ENCODE measurements around the gene TRMT44. TPM values are rescaled to one million over a fixed set of nuclear protein-coding genes. Genes with fewer than 3 reads are reported as not detected.

TRMT44 gene
- total RNA-seq, 1 donor = 21.7 TPM

- H3K9me3 ChIP-seq (ENCODE audit: low read depth, low read length) = no peaks in the 10 kb centered on the region
- H2AFZ ChIP-seq (ENCODE audit: low read length) = no peak overlapping the region
- peaks cover 5% of the 10 kb centered on the region for H3K27me3 ChIP-seq (ENCODE audit: insufficient read depth, low read length)
- H3K36me3 ChIP-seq (ENCODE audit: insufficient read depth, low read length) = no peaks in the 10 kb centered on the region
- no peak for DNase-seq (ENCODE audit: insufficient read length, low spot score, missing footprints)
- no peak overlapping the region for H3K4me3 ChIP-seq (ENCODE audit: insufficient read depth, low read length)
- no peaks in the 10 kb centered on the region for H3K79me2 ChIP-seq (ENCODE audit: insufficient read depth, low read length)
- no peaks in the 10 kb centered on the region for H4K20me1 ChIP-seq (ENCODE audit: insufficient read depth, low read length)
- no peaks in the 10 kb centered on the region for H3K4me1 ChIP-seq (ENCODE audit: insufficient read depth, low read length)
- H3K27ac ChIP-seq (ENCODE audit: low read depth, low read length) = no peak overlapping the region
- no peak for TF ChIP-seq CTCF (IDR thresholded peaks at IDR 0.05; ENCODE audit: extremely low read depth, low read depth, low read length)
- no peak overlapping the region for H3K4me2 ChIP-seq (ENCODE audit: insufficient read depth, low read length)
Measured at GRCh38 chr4:8494218-8494617, 53.6 kb downstream of the TRMT44 start.

GRCh38 chr4:8494983-8495548 lies 54.5 kb downstream of the TRMT44 start:
- peak; percentile 34 for DNase-seq (ENCODE audit: insufficient read length, low spot score, missing footprints)
- Histone ChIP-seq H3K27me3 (ENCODE audit: insufficient read depth, low read length) (peaks cover 5% of the 10 kb centered on the region), H3K27ac (ENCODE audit: low read depth, low read length) (no peak overlapping the region), H3K9me3 (ENCODE audit: low read depth, low read length) (no peaks in the 10 kb centered on the region), H3K79me2 (ENCODE audit: insufficient read depth, low read length) (no peaks in the 10 kb centered on the region), H3K36me3 (ENCODE audit: insufficient read depth, low read length) (no peaks in the 10 kb centered on the region), H2AFZ (ENCODE audit: low read length) (no peak overlapping the region), H3K4me3 (ENCODE audit: insufficient read depth, low read length) (no peak overlapping the region), H4K20me1 (ENCODE audit: insufficient read depth, low read length) (no peaks in the 10 kb centered on the region), H3K4me2 (ENCODE audit: insufficient read depth, low read length) (no peak overlapping the region), H3K4me1 (ENCODE audit: insufficient read depth, low read length) (no peaks in the 10 kb centered on the region)
- TF ChIP-seq CTCF (IDR thresholded peaks at IDR 0.05; ENCODE audit: extremely low read depth, low read depth, low read length) = no peak

GRCh38 chr4:8495803-8496202 lies 55.2 kb downstream of the TRMT44 start:
- no peaks in the 10 kb centered on the region for H3K4me1 ChIP-seq (ENCODE audit: insufficient read depth, low read length)
- no peaks in the 10 kb centered on the region for H4K20me1 ChIP-seq (ENCODE audit: insufficient read depth, low read length)
- no peak overlapping the region for H3K4me3 ChIP-seq (ENCODE audit: insufficient read depth, low read length)
- no peak overlapping the region for H3K27ac ChIP-seq (ENCODE audit: low read depth, low read length)
- H3K36me3 ChIP-seq (ENCODE audit: insufficient read depth, low read length) = no peaks in the 10 kb centered on the region
- no peak for TF ChIP-seq CTCF (IDR thresholded peaks at IDR 0.05; ENCODE audit: extremely low read depth, low read depth, low read length)
- peak; percentile 52 for DNase-seq (ENCODE audit: insufficient read length, low spot score, missing footprints)
- H3K9me3 ChIP-seq (ENCODE audit: low read depth, low read length) = no peaks in the 10 kb centered on the region
- H3K27me3 ChIP-seq (ENCODE audit: insufficient read depth, low read length) = peaks cover 5% of the 10 kb centered on the region
- H2AFZ ChIP-seq (ENCODE audit: low read length) = no peak overlapping the region
- H3K4me2 ChIP-seq (ENCODE audit: insufficient read depth, low read length) = no peak overlapping the region
- H3K79me2 ChIP-seq (ENCODE audit: insufficient read depth, low read length) = no peaks in the 10 kb centered on the region

GRCh38 chr4:8497762-8498161 lies 57.2 kb downstream of the TRMT44 start:
- TF ChIP-seq CTCF (IDR thresholded peaks at IDR 0.05; ENCODE audit: extremely low read depth, low read depth, low read length) = no peak

More at GRCh38 chr4:8497762-8498161, 57.2 kb downstream of the TRMT44 start:
- H2AFZ ChIP-seq (ENCODE audit: low read length) = no peak overlapping the region
- no peaks in the 10 kb centered on the region for H4K20me1 ChIP-seq (ENCODE audit: insufficient read depth, low read length)
- H3K4me1 ChIP-seq (ENCODE audit: insufficient read depth, low read length) = no peaks in the 10 kb centered on the region
- no peak overlapping the region for H3K27ac ChIP-seq (ENCODE audit: low read depth, low read length)
- no peaks in the 10 kb centered on the region for H3K36me3 ChIP-seq (ENCODE audit: insufficient read depth, low read length)
- no peaks in the 10 kb centered on the region for H3K79me2 ChIP-seq (ENCODE audit: insufficient read depth, low read length)
- DNase-seq (ENCODE audit: insufficient read length, low spot score, missing footprints) = no peak
- H3K9me3 ChIP-seq (ENCODE audit: low read depth, low read length) = no peaks in the 10 kb centered on the region
- no peak overlapping the region for H3K4me3 ChIP-seq (ENCODE audit: insufficient read depth, low read length)
- H3K27me3 ChIP-seq (ENCODE audit: insufficient read depth, low read length) = peaks cover 12% of the 10 kb centered on the region
- H3K4me2 ChIP-seq (ENCODE audit: insufficient read depth, low read length) = no peak overlapping the region
